Adrenal gland (tissue), 5 donors: ENCODE results near the gene SFT2D3.

Experiments used
- POLR2A ChIP-seq, 2 donors: fragments of 450-650 bp; IDR thresholded peaks; one replicate each; pipeline ENCODE4 v1.6.1; 2017; ENCODE audit warnings: antibody characterized with exemption in 2 of 2, mild to moderate bottlenecking in 2 of 2, moderate library complexity in 1 of 2
- TF ChIP-seq, protein P1 (sequence below), 6 experiments: fragments of 450-650 bp in 4 of 6; fragments of 200-600 bp in 2 of 6; sonication (generic) in 1 of 6; IDR thresholded peaks; 1 replicate in 5 of 6; 2 replicates in 1 of 6; pipeline versions ENCODE4 v1.5.1 to v1.8.0; 2016 to 2021; ENCODE audit warnings: antibody characterized with exemption in 6 of 6, mild to moderate bottlenecking in 2 of 6, moderate library complexity in 1 of 6
- donor health status: DM: no; HTN: no; CAD: no.

DNA sequence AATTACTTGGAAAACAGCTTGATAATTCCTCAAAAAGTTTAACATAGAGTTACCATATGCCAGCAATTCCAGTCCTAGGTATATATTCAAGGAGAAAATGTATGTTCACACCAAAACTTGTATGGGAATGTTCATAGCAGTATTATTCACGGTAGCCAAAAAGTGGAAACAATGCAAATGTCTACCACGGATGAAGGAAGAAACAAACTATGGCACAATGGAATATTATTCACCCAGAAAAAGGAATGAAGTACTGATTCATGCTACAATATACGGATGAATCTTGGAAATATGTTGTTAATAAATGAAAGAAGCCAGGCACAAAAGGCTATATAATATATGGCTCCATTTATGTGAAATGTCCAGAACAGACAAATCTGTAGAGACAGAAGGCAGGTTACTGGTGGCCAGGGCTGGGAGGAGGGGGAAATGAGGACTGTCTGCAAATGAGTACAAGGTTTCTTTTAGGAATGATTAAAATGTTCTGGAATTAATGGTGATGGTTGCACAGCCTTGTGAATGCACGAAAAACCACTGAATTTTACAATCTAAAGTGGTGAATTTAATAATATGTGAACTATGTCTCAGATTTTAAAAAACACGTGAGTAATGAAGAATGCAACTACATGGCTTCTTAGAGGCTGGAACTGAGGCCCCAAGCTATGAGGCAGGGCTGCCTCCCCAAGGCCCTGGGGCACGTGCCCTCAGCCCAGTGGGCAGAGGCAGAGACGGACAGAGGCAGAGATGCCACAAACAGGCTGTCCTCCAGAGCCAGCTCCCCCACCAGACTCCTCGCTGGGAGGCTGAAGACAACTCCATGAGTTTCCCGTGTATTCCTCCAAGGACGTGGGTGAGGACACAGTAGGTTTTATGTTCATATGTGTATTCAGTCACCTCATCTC lies 31.0 kb upstream of the SFT2D3 start:
- no peak for TF ChIP-seq POLR2A (IDR thresholded peaks at IDR 0.05)
- TF ChIP-seq, protein P1, sequence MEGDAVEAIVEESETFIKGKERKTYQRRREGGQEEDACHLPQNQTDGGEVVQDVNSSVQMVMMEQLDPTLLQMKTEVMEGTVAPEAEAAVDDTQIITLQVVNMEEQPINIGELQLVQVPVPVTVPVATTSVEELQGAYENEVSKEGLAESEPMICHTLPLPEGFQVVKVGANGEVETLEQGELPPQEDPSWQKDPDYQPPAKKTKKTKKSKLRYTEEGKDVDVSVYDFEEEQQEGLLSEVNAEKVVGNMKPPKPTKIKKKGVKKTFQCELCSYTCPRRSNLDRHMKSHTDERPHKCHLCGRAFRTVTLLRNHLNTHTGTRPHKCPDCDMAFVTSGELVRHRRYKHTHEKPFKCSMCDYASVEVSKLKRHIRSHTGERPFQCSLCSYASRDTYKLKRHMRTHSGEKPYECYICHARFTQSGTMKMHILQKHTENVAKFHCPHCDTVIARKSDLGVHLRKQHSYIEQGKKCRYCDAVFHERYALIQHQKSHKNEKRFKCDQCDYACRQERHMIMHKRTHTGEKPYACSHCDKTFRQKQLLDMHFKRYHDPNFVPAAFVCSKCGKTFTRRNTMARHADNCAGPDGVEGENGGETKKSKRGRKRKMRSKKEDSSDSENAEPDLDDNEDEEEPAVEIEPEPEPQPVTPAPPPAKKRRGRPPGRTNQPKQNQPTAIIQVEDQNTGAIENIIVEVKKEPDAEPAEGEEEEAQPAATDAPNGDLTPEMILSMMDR (IDR thresholded peaks at IDR 0.05), result no peak
